HG02798 (cell line): Measurements from ENCODE around the gene SHCBP1.

Source experiments
- ATAC-seq: cut with Tn5 transposase; IDR thresholded peaks from one replicate; pipeline ENCODE4 v1.9.1; 2021; ENCODE audit warnings: mild to moderate bottlenecking; ENCODE audit not compliant: unreplicated experiment, poor library complexity

Gene SHCBP1

GRCh38 chr16:46620266-46621005, 743 bp downstream of the SHCBP1 start:
- ATAC-seq = no peak

GRCh38 chr16:46618516-46618915, 2.7 kb downstream of the SHCBP1 start:
- ATAC-seq = no peak

GRCh38 chr16:46614006-46614405, 7.2 kb downstream of the SHCBP1 start:
- ATAC-seq = no peak

- ATAC-seq = no peak
Measured at GRCh38 chr16:46613352-46613751, 7.8 kb downstream of the SHCBP1 start.

- ATAC-seq = peak; percentile 72
Measured at GRCh38 chr16:46612121-46612520, 9.1 kb downstream of the SHCBP1 start.

GRCh38 chr16:46607529-46607928, 13.7 kb downstream of the SHCBP1 start:
- no peak for ATAC-seq

GRCh38 chr16:46606231-46606630, 14.9 kb downstream of the SHCBP1 start:
- ATAC-seq = no peak

GRCh38 chr16:46591257-46591656, 29.9 kb downstream of the SHCBP1 start:
- no peak for ATAC-seq

- ATAC-seq = no peak
Measured at GRCh38 chr16:46586011-46586577, 35.1 kb downstream of the SHCBP1 start.

- no peak for ATAC-seq
Measured at GRCh38 chr16:46583036-46583435, 38.1 kb downstream of the SHCBP1 start.

GRCh38 chr16:46582313-46582712, 38.9 kb downstream of the SHCBP1 start:
- no peak for ATAC-seq

- ATAC-seq = no peak
Measured at GRCh38 chr16:46577988-46578579, 43.1 kb downstream of the SHCBP1 start.

GRCh38 chr16:46573834-46574159, 47.4 kb downstream of the SHCBP1 start:
- no peak for ATAC-seq

- no peak for ATAC-seq
Measured at GRCh38 chr16:46573008-46573833, 48.0 kb downstream of the SHCBP1 start.

GRCh38 chr16:46569231-46569735, 51.9 kb downstream of the SHCBP1 start:
- ATAC-seq = no peak

GRCh38 chr16:46568472-46569230, 52.5 kb downstream of the SHCBP1 start:
- ATAC-seq = no peak

- no peak for ATAC-seq
Measured at GRCh38 chr16:46562979-46563378, 58.2 kb downstream of the SHCBP1 start.

- ATAC-seq = no peak
Measured at GRCh38 chr16:46558018-46558417, 63.2 kb downstream of the SHCBP1 start.

- ATAC-seq = no peak
Measured at GRCh38 chr16:46555951-46556350, 65.2 kb downstream of the SHCBP1 start.

GRCh38 chr16:46554435-46554834, 66.7 kb downstream of the SHCBP1 start:
- peak; percentile 62 for ATAC-seq
